HEK293 (cell line): Measurements from ENCODE around the gene GALNT9.

ENCODE experiments used
- CTCF ChIA-PET: fragments of 350-600 bp; formaldehyde crosslinking; extraction: SDS; loops from one replicate; lab custom pipeline; 2021; ENCODE audit warnings: antibody characterized with exemption; lab: Yijun Ruan, JAX
- POLR2A ChIA-PET: fragments of 300-600 bp; formaldehyde crosslinking; extraction: SDS; loops from one replicate; lab custom pipeline; 2020; ENCODE audit warnings: antibody characterized with exemption, inconsistent platforms; lab: Yijun Ruan, JAX
- H3K27ac ChIP-seq: fragments of 200-500 bp; sonication (Bioruptor generic); 2 replicates; pipeline ENCODE4 v1.5.1; 2014; ENCODE audit warnings: low read depth, low read length, control low read depth, inconsistent platforms; ENCODE audit errors: extremely low read depth
- H3K36me3 ChIP-seq, 2 experiments: fragments of 200-500 bp in 1 of 2; sonication (Bioruptor generic) in 1 of 2; 1 replicate in 1 of 2; 2 replicates in 1 of 2; pipeline ENCODE4 v1.5.1; 2014 to 2017; ENCODE audit warnings: inconsistent platforms in 2 of 2, low read length in 2 of 2; ENCODE audit not compliant: control insufficient read depth in 2 of 2, insufficient read depth in 1 of 2
- H3K4me1 ChIP-seq: fragments of 200-500 bp; sonication (Bioruptor generic); 2 replicates; pipeline ENCODE4 v1.5.1; 2014; ENCODE audit warnings: mild to moderate bottlenecking, low read length, inconsistent platforms; ENCODE audit not compliant: control insufficient read depth, insufficient read depth
- H3K4me3 ChIP-seq: 2 replicates; pipeline ENCODE4 v1.5.1; 2011; ENCODE audit warnings: low read depth, mild to moderate bottlenecking, control low read depth, low read length, moderate library complexity
- H3K9me3 ChIP-seq: fragments of 200-500 bp; sonication (Bioruptor generic); 2 replicates; pipeline ENCODE4 v1.5.1; 2014; ENCODE audit warnings: low read depth, low read length, inconsistent platforms; ENCODE audit not compliant: control insufficient read depth, insufficient read depth
- BCL11B ChIP-seq: fragments of 450-650 bp; formaldehyde crosslinking; IDR thresholded peaks from 2 replicates; pipeline ENCODE4 v1.5.1; 2016; ENCODE audit warnings: low read depth, missing biosample characterization, missing genetic modification characterization
- GFI1B ChIP-seq: fragments of 450-650 bp; formaldehyde crosslinking; IDR thresholded peaks from 2 replicates; pipeline ENCODE4 v1.5.1; 2016; ENCODE audit warnings: missing biosample characterization, missing genetic modification characterization
- GLI4 ChIP-seq: fragments of 450-650 bp; formaldehyde crosslinking; IDR thresholded peaks from 2 replicates; pipeline ENCODE4 v1.5.1; 2016; ENCODE audit warnings: missing biosample characterization, missing genetic modification characterization
- KLF8 ChIP-seq: fragments of 450-650 bp; formaldehyde crosslinking; IDR thresholded peaks from 2 replicates; pipeline ENCODE4 v1.5.1; 2016; ENCODE audit warnings: missing biosample characterization, missing genetic modification characterization
- ZBTB21 ChIP-seq: fragments of 450-650 bp; formaldehyde crosslinking; IDR thresholded peaks from 2 replicates; pipeline ENCODE4 v1.5.1; 2017; ENCODE audit warnings: missing biosample characterization, missing genetic modification characterization
- ZEB2 ChIP-seq: fragments of 450-650 bp; formaldehyde crosslinking; IDR thresholded peaks from 2 replicates; pipeline ENCODE4 v1.5.1; 2016; ENCODE audit warnings: missing biosample characterization, missing genetic modification characterization
- ZFP3 ChIP-seq: fragments of 450-650 bp; formaldehyde crosslinking; IDR thresholded peaks from 2 replicates; pipeline ENCODE4 v1.5.1; 2016; ENCODE audit warnings: low read depth, missing biosample characterization, missing genetic modification characterization
- ZFP41 ChIP-seq: fragments of 450-650 bp; formaldehyde crosslinking; IDR thresholded peaks from 2 replicates; pipeline ENCODE4 v1.5.1; 2016; ENCODE audit warnings: missing biosample characterization, missing genetic modification characterization, borderline replicate concordance
- ZNF169 ChIP-seq: fragments of 450-650 bp; formaldehyde crosslinking; IDR thresholded peaks from 2 replicates; pipeline ENCODE4 v1.5.1; 2016; ENCODE audit warnings: missing biosample characterization, missing genetic modification characterization
- ZNF19 ChIP-seq: fragments of 450-650 bp; formaldehyde crosslinking; IDR thresholded peaks from 2 replicates; pipeline ENCODE4; 2016; ENCODE audit warnings: missing biosample characterization, missing genetic modification characterization, low read depth
- ZNF23 ChIP-seq: fragments of 450-650 bp; formaldehyde crosslinking; IDR thresholded peaks from 2 replicates; pipeline ENCODE4 v1.5.1; 2016; ENCODE audit warnings: missing biosample characterization, missing genetic modification characterization, borderline replicate concordance
- ZNF248 ChIP-seq: fragments of 450-650 bp; formaldehyde crosslinking; IDR thresholded peaks from 2 replicates; pipeline ENCODE4 v1.5.1; 2017; ENCODE audit warnings: missing biosample characterization, missing genetic modification characterization
- ZNF514 ChIP-seq: fragments of 450-650 bp; formaldehyde crosslinking; IDR thresholded peaks from 2 replicates; pipeline ENCODE4 v1.5.1; 2016; ENCODE audit warnings: missing biosample characterization, missing genetic modification characterization
- ZNF549 ChIP-seq: fragments of 450-650 bp; IDR thresholded peaks from 2 replicates; pipeline ENCODE4 v1.5.1; 2018; ENCODE audit warnings: missing biosample characterization, missing genetic modification characterization, mild to moderate bottlenecking, inconsistent platforms, moderate library complexity
- ZNF571 ChIP-seq: fragments of 450-650 bp; formaldehyde crosslinking; IDR thresholded peaks from 2 replicates; pipeline ENCODE4 v1.5.0; 2017; ENCODE audit warnings: missing biosample characterization, missing genetic modification characterization
- ZNF623 ChIP-seq: fragments of 450-650 bp; formaldehyde crosslinking; IDR thresholded peaks from 2 replicates; pipeline ENCODE4 v1.5.1; 2016; ENCODE audit warnings: missing biosample characterization, missing genetic modification characterization
- ZNF624 ChIP-seq: fragments of 450-650 bp; formaldehyde crosslinking; IDR thresholded peaks from 2 replicates; pipeline ENCODE4 v1.5.1; 2017; ENCODE audit warnings: missing biosample characterization, missing genetic modification characterization
- ZNF626 ChIP-seq: fragments of 450-650 bp; sonication (Bioruptor Pico); formaldehyde crosslinking; IDR thresholded peaks from 2 replicates; pipeline ENCODE4 v1.5.1; 2018; ENCODE audit warnings: missing biosample characterization, missing genetic modification characterization, inconsistent platforms
- ZNF76 ChIP-seq: fragments of 450-650 bp; formaldehyde crosslinking; IDR thresholded peaks from 2 replicates; pipeline ENCODE4; 2016; ENCODE audit warnings: low read depth, missing biosample characterization, missing genetic modification characterization, borderline replicate concordance
- ZNF791 ChIP-seq: fragments of 450-650 bp; formaldehyde crosslinking; IDR thresholded peaks from 2 replicates; pipeline ENCODE4 v1.5.1; 2016; ENCODE audit warnings: missing biosample characterization, missing genetic modification characterization
- ZNF792 ChIP-seq: fragments of 450-650 bp; formaldehyde crosslinking; IDR thresholded peaks from 2 replicates; pipeline ENCODE4 v1.5.1; 2016; ENCODE audit warnings: missing biosample characterization, missing genetic modification characterization
- TF ChIP-seq, protein P1 (sequence below): fragments of 450-650 bp; formaldehyde crosslinking; IDR thresholded peaks from 2 replicates; pipeline ENCODE4 v1.5.1; 2016; ENCODE audit warnings: missing biosample characterization, missing genetic modification characterization
- TF ChIP-seq, protein P2 (sequence below): fragments of 450-650 bp; formaldehyde crosslinking; IDR thresholded peaks from 2 replicates; pipeline ENCODE4 v1.5.1; 2017; ENCODE audit warnings: missing biosample characterization, missing genetic modification characterization

The GALNT9 gene

GRCh38 chr12:132209619-132210222 is 119.7 kb downstream of the GALNT9 start (continued):
- TF ChIP-seq, protein P1, sequence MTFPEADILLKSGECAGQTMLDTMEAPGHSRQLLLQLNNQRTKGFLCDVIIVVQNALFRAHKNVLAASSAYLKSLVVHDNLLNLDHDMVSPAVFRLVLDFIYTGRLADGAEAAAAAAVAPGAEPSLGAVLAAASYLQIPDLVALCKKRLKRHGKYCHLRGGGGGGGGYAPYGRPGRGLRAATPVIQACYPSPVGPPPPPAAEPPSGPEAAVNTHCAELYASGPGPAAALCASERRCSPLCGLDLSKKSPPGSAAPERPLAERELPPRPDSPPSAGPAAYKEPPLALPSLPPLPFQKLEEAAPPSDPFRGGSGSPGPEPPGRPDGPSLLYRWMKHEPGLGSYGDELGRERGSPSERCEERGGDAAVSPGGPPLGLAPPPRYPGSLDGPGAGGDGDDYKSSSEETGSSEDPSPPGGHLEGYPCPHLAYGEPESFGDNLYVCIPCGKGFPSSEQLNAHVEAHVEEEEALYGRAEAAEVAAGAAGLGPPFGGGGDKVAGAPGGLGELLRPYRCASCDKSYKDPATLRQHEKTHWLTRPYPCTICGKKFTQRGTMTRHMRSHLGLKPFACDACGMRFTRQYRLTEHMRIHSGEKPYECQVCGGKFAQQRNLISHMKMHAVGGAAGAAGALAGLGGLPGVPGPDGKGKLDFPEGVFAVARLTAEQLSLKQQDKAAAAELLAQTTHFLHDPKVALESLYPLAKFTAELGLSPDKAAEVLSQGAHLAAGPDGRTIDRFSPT (tag by site-specific recombination): no peak
- TF ChIP-seq ZNF623 (tag by site-specific recombination) (no peak), ZNF19 (no peak), GLI4 (tag by site-specific recombination) (no peak), ZNF76 (tag by site-specific recombination) (no peak)

DNA sequence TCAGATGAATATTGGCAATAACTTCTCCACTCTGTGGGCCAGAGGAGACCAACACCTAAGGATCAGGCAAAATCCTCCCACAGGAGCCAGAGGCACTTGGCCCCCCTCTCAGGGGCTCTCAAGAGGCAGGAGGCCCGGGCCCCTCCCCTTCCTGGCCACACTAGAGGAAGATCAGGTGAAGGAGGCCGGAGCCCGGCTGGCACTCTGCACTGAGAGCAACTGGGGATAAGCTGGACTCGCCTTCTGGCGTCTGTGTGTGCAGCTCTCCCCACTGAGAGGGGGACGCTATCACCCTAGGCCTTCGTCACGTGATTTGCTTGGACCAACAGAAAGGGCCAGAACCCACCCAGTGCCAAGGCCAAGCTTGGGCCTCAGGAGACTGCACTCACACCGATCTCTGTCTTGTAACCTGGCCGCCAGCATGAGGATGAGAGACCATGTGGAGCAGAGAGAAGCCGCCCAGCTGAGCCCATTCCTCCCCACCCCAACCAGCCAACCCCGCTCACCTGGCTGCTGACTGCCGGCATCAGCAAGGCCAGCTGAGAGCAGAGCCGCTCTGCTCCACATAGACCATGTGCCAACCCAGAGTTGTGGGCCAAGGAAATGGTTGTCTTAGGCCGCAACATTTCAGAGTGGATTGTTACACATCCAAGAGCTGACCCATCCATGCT is 121.1 kb downstream of the GALNT9 start:
- no peaks in the 10 kb centered on the region for H3K36me3 ChIP-seq
- H3K4me1 ChIP-seq: no peaks in the 10 kb centered on the region
- no peak overlapping the region for H3K4me3 ChIP-seq
- H3K27ac ChIP-seq: no peak overlapping the region
- ChIA-PET CTCF (interaction anchor here (0.6 to 2.9 kb wide), 5 partner anchors 14 to 448 kb away, joined by 3 to 6 read pairs (median 4); no protein-coding TSS in a partner anchor), POLR2A (no interaction called here)
- no peaks in the 10 kb centered on the region for H3K9me3 ChIP-seq
- no peak for TF ChIP-seq ZNF626 (tag by site-specific recombination)
- no peak for TF ChIP-seq ZNF169 (tag by site-specific recombination)
- TF ChIP-seq ZNF792 (tag by site-specific recombination): no peak

GRCh38 chr12:132207083-132207775 is 122.2 kb downstream of the GALNT9 start:
- POLR2A ChIA-PET: no interaction called here
- no peaks in the 10 kb centered on the region for H3K9me3 ChIP-seq
- H3K4me1 ChIP-seq: no peaks in the 10 kb centered on the region
- CTCF ChIA-PET: interaction anchor here (0.6 to 2.9 kb wide), 2 partner anchors 13 to 84 kb away, joined by 4 to 6 read pairs; no protein-coding TSS in a partner anchor
- no peak overlapping the region for H3K4me3 ChIP-seq
- no peak overlapping the region for H3K27ac ChIP-seq
- H3K36me3 ChIP-seq: no peaks in the 10 kb centered on the region
- no peak for TF ChIP-seq ZNF624 (tag by site-specific recombination)
- TF ChIP-seq ZFP41: no peak
- no peak for TF ChIP-seq ZFP3 (tag by site-specific recombination)
- no peak for TF ChIP-seq ZNF571 (tag by site-specific recombination)
- TF ChIP-seq, protein P2, sequence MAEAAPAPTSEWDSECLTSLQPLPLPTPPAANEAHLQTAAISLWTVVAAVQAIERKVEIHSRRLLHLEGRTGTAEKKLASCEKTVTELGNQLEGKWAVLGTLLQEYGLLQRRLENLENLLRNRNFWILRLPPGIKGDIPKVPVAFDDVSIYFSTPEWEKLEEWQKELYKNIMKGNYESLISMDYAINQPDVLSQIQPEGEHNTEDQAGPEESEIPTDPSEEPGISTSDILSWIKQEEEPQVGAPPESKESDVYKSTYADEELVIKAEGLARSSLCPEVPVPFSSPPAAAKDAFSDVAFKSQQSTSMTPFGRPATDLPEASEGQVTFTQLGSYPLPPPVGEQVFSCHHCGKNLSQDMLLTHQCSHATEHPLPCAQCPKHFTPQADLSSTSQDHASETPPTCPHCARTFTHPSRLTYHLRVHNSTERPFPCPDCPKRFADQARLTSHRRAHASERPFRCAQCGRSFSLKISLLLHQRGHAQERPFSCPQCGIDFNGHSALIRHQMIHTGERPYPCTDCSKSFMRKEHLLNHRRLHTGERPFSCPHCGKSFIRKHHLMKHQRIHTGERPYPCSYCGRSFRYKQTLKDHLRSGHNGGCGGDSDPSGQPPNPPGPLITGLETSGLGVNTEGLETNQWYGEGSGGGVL (tag by site-specific recombination): no peak
- TF ChIP-seq ZNF248 (tag by site-specific recombination): no peak
- TF ChIP-seq ZNF514: no peak
- TF ChIP-seq KLF8 (tag by site-specific recombination): no peak
- no peak for TF ChIP-seq ZEB2
- no peak for TF ChIP-seq ZNF791 (tag by site-specific recombination)
- TF ChIP-seq ZNF23 (tag by site-specific recombination): no peak
- no peak for TF ChIP-seq GFI1B (tag by site-specific recombination)
- TF ChIP-seq ZNF549: no peak
- no peak for TF ChIP-seq BCL11B (tag by site-specific recombination)
- no peak for TF ChIP-seq ZBTB21
- no peak for TF ChIP-seq ZNF169 (tag by site-specific recombination)
